Stimulated activated CD4-positive, alpha-beta T cell treated with anti-CD3 and anti-CD28 coated beads, Interleukin-4, amount 100 ng/mL, for 48 hours (primary cell): Measurements from ENCODE around the gene VTI1A.

Source experiments
- DNase-seq, 2 donors: peaks; one replicate each; pipeline ENCODE4 v3.0.0-alpha.2; 2020; ENCODE audit warnings: low read depth in 2 of 2

The VTI1A gene

GRCh38 chr10:112678581-112678980, 231.6 kb downstream of the VTI1A start:
- no peak for DNase-seq

- no peak for DNase-seq
These were observed 232.0 kb downstream of the VTI1A start for GRCh38 chr10:112678987-112679386.

GRCh38 chr10:112679392-112679791, 232.4 kb downstream of the VTI1A start:
- no peak for DNase-seq

GRCh38 chr10:112680586-112680985, 233.6 kb downstream of the VTI1A start:
- no peak for DNase-seq

- no peak for DNase-seq
These were observed 240.6 kb downstream of the VTI1A start for GRCh38 chr10:112687647-112688046.

- no peak for DNase-seq
These were observed 242.5 kb downstream of the VTI1A start for GRCh38 chr10:112689327-112690072.

- DNase-seq, result no peak
These were observed 248.5 kb downstream of the VTI1A start for GRCh38 chr10:112695539-112695938.

GRCh38 chr10:112696592-112696991, 249.6 kb downstream of the VTI1A start:
- DNase-seq, result no peak

GRCh38 chr10:112698133-112698817, 251.3 kb downstream of the VTI1A start:
- DNase-seq, result no peak

GRCh38 chr10:112698818-112699164, 251.8 kb downstream of the VTI1A start:
- DNase-seq, result no peak

- DNase-seq, result no peak
These were observed 253.2 kb downstream of the VTI1A start for GRCh38 chr10:112700215-112700671.

GRCh38 chr10:112701211-112701877, 254.3 kb downstream of the VTI1A start:
- DNase-seq, result no peak

GRCh38 chr10:112701878-112702255, 254.9 kb downstream of the VTI1A start:
- DNase-seq, result no peak

- no peak for DNase-seq
These were observed 259.6 kb downstream of the VTI1A start for GRCh38 chr10:112706577-112706976.

- DNase-seq, result no peak
These were observed 261.4 kb downstream of the VTI1A start for GRCh38 chr10:112708461-112708860.

- no peak for DNase-seq
These were observed 263.5 kb downstream of the VTI1A start for GRCh38 chr10:112710528-112710927.

- no peak for DNase-seq
These were observed 264.4 kb downstream of the VTI1A start for GRCh38 chr10:112711366-112711765.

- no peak for DNase-seq
These were observed 265.5 kb downstream of the VTI1A start for GRCh38 chr10:112712536-112712935.

GRCh38 chr10:112713411-112713810, 266.4 kb downstream of the VTI1A start:
- DNase-seq, result no peak

GRCh38 chr10:112715581-112715980, 268.6 kb downstream of the VTI1A start:
- DNase-seq, result no peak

GRCh38 chr10:112716076-112716475, 269.1 kb downstream of the VTI1A start:
- DNase-seq, result no peak

- DNase-seq, result no peak
These were observed 270.0 kb downstream of the VTI1A start for GRCh38 chr10:112716924-112717413.

- no peak for DNase-seq
These were observed 273.2 kb downstream of the VTI1A start for GRCh38 chr10:112720178-112720577.
